Embryonic facial prominence (tissue), 1 donor: ENCODE data around the gene CACNA1C.

Source experiments
- DNase-seq: peaks from one replicate; pipeline ENCODE4 v3.0.0-alpha.2; 2016; ENCODE audit errors: extremely low spot score

CACNA1C gene

DNA sequence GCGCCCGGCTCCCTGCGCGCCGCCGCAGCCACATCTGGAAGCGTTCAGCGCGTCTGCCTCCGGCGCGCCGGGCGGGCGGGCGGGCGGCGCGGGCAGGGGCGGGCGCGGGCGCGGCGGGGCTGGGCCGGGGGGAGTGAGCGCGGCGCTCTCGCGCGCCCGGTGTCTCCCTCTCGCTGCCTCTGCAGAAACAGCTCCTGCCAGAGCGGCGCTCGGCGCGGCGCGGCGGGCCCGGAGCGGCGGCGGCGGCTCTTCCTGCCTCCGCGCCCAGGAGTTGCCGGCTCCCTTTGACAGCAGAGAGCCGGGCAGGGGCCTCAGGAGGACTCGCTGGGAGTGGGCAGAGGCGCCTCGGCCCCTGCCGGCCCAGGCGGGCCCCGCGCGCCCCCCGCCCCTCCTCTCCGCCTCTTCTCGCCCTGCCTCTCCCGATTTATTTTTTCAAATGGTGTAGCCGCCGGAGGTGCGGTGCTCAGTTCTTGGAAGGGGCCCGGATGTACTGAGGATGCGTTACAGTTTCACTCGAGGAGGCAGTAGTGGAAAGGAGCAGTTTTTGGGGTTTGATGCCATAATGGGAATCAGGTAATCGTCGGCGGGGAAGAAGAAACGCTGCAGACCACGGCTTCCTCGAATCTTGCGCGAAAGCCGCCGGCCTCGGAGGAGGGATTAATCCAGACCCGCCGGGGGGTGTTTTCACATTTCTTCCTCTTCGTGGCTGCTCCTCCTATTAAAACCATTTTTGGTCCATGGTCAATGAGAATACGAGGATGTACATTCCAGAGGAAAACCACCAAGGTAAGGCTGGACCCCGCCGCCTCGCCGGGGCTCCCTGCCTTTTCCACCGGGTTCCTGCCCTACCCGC, at the start of gene CACNA1C:
Gene CACNA1C (plus strand): TSS at position 162 of the 853 bp plus-strand sequence. CDS start 576 bp downstream, at position 738.
- DNase-seq, result peak; percentile 52

DNA sequence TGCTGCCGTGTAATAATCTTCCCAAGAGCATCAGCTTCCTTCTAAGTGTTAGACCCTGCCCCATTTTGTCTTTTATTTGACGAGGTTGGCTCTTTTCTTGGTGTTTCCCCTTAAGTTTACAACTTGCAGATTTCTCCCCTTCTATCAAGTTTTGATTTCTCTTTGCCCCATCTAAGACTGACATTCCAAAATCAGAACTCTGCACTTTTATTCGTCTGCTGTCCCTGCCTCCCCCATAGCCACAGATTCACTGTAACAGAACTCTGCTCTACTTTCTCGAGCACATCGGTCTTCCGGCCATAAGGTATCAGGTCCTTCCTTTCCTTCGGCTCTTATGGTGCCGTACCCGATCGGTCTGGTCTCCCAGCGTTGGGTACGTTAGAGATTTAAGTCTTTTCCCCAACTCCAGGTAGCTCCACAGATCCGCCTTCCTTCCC, 49.1 kb upstream of the CACNA1C start:
- DNase-seq, result peak; percentile 56

DNA sequence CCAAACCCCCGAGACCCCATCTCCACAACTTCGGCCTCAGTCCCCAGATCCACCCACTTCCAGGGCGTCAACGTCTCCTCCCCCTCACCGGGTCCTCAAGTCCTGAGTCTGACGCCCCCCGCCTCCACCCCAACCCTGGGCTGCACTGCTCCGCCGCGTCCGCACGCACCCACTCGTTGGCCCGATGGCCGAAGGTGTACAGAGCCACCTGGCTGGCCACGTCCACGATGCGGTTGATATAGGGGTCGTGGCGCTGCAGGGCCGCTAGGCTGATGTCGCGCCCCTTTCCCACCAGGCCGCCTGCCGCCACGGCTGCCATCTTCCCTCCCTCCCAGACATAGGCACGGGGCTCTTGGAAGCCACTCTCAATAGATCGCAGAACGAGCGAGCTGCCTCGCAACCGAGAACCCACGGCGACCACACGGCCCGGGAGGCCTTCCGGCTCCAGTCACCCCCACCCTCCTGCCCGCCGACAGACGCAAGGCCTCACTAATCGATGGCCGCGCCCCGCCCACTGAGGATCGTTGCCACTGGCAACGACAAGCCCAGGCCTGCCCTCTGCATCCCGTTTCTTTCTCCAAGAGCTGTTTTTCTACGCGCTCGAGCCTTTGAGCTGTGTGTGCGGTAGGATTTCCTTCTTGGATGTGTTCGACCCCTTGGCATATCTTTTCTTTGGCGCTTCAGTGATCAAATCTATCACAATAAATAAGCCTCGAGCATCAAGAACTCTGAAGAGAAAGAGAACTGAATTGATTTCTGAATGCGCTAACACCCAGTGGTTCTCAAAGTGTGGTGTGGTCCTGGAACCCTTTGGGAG, 48.5 kb upstream of the CACNA1C start, which contains the start of gene DCP1B:
Gene DCP1B (minus strand): TSS at position 345 of the 817 bp plus-strand sequence. CDS start 26 bp downstream, at position 319.
- peak; percentile 96 for DNase-seq

DNA sequence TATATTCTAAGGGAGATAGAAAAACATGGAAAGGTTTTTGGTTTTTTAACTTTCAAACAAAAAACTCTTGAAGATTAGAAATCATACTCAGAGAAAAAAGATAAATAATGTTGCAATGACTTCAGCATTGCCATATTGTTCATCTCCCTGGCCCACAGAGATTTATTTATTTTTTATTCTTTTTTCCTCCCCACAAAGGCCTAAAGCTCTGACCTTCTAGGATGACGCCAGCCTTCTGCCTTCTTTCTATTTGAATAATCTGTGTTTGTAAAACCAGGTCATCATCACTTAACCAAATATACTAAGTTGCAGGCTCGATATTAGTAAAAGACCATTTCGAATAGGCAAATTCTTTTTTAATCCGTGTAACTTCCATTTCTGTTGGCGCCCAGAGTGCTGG, 44.1 kb upstream of the CACNA1C start:
- DNase-seq, result no peak

DNA sequence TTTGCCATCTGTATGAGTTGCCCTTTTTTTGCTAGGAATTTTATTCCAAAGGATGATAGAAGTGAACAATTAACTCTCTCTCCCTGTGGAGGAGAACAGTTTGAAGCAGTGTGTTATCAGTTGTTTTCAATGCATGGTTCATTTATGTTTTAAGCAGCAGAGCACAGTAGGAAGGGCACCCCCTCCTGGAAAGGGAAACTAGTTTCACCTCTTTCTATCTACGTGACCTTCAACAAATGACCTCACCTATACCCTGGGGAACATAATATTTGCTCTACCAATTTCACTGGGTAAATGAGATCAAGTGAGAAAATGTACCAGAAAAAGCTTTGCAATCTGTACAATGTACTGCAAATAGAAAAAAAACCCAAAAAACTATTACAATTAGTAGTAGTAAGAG, 43.2 kb upstream of the CACNA1C start:
- no peak for DNase-seq

DNA sequence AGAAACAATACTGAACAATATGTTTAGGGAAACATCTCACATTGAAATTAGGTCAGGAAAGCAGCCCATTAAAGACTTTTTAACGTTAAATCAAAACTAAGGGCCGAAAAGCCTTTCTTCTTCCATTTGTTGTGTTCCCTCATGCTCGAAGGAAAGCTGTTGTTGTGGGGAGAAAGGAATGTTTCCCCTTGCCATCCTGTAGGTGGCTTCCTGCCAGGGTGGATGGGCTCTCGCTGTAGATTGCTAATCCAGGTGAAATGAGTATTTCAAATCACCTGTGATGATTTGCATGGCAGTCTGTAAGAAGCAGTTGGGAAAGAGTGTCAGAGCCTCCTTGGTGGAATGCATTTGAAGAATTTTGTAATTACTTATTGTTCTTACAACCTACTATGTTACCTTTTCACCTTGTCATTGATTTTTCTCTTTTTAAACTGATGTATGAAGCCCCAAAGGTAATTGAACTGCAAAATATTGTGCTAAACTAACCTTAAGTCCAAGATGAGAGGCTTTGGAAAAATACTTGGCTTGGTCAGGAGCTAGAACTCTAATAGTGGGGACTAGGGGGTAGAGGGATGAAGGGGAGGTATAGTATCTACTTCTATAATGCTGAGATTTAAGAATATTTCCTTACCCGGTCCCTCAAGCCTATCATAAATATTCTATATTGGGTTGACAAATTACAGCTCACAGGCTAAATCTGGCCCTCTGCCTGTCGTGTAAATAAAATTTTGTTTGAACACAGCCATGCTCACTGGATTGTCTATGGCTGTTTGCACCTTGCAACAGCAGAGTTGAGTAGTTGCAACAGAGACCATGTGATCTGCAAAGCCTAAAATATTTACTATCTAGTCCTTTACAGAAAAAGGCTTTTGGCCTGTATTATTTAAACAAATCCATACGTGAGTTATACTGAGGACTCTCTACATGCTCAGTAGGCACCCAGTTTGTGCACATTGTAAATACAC, 40.9 kb upstream of the CACNA1C start:
- DNase-seq, result no peak

DNA sequence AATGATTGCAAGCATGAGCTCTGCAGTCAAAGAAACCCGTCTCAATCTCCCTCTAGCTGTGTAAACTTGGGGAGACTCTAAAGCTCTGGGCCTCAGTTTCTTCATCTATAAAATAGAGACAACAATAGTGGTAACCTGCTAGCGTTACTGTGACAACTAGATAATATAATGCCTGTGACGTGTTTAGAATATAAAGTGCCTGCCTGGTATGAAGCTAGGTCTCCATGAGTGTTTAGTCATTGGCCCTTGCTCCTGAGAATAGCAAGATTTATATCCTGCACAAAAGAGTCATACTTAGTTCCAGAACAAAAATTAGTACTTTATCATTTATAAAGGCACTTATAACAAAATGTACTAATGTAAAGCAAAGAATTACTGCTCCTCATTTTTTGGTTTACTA, 39.7 kb upstream of the CACNA1C start:
- no peak for DNase-seq

DNA sequence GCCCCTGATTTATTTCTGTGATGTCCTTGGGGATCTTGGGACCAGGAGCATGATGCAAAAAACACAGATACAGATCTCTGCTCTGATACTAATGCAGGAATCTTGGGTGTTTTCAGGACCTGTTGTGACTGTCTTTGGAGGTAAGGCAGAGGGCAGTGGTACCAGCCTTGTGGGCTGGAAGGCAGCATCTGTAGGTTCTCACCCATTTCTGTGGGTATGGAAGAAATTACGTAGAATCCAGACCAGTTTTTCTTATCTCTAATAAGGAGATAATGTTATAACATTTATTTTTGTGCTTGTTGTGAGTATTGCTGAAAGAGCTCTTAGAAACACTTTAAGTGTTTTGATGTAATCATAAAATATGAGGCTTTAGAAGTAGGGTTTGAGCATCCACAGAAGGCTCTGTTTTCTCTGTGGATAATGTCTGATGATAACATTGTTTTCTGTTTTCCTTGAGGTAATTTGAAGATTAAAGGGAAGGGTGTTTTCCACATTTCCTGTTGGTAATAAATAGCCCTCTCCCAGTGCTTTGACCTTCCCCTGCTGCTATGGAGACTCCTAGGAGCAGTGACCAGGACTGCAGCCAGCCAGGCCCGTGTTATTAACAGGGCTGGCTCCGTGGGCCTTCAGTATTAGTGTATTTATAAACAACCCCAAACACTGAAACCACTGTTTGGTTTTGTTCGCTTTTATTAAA, 39.1 kb upstream of the CACNA1C start:
- no peak for DNase-seq

DNA sequence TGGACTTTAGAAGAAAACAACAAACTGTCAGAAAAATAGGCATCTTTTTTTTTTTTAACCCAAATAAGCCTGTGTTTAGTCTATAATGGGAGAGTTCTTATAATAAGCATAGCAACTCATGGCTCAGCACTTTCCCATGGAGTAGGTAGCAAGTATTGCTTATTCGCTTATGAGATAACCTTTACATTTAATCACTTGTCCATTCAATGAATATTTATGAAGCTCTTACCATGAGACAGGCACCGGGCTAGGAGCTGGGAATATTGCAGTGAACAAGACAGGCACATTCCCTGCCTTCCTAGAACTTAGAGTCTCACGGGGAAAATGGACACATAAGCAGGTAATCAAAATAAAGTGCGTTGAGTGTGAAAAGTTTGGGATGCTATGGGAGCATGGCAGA, 38.6 kb upstream of the CACNA1C start:
- DNase-seq, result no peak

DNA sequence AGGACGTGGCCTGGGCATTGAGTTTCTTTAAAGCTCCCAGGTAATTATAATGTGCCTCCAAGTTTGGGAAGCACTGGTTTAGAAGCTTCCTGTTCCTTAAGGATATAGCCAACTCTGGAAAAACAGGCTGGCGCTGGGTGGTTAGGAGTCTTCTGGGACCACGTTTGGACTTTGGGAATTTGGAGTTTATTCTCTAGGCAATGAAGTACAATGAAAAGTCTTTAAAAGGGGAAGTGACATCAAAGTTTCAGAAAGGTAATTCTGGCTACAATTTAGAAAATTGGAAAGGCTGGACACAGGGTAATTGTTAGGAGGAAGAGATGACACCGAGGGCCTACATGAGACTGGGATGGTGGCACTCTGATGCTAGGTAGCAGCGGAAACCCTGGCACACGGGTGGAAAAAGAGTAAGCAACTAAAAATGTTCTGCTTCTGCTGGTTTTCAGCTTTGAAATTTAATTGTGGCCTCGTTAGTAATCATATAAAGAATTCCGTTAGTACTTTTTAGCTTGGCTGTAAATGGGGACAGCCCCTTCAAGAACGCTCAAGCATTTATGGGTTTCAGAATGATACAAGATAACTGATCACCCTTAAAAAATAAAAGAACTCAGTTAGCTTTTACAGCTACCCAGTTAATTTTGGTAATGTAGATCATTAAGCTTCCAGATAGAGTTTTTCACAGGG, 35.8 kb upstream of the CACNA1C start:
- no peak for DNase-seq

DNA sequence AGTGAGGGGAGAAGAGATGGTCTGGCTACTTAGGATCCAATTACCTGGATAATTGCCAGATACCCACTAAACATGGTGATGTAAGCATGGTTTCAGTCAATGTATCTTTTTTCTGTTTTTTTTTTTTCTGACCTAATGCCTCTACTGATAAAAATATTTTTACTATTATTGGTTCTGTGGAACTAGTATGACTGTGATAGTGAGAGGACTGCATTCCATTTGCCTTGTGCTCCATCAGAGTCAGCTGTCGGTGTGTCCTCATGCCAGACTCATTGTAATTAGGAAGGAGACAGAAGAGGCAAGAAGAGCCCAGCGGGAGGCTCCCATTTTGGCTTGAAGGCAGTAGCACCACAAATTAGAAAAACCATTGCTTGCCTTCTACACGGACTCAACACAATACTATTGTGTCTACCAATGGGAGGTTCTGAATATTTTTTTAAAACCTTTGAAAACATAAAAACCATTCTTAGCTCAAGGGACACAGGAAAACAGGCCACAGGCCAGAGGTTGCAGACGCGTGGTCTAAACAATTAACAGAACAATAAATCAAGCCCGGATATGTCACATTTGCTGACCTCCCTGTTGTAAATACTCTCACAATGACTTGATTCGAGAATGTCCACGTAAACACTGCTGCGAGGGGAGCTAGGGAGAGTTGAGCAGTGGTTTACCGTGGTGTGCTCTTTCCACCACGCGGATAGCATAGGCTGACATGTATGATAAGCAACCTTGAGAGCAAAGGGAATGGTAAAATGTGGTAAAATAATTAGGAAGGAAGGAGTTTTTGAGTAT, 35.0 kb upstream of the CACNA1C start:
- DNase-seq, result no peak

DNA sequence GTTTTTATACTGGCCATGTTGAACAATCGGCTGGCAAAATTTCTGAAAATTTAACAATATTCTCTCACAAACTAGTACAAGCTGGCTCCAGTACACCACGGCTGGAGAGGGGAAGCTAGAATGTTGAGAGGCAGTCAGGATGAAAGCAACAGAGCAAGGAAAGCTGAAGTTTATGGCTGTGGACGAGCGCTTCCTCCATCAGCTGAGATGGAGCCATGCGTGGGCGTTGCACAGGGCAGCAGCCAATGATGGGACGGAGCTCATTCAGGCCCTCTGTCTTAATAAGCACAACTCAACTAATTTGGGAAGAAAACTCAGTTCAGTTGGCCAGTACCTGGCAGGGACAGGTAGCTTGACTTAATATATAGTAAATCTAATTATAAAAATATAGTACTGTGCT, 34.4 kb upstream of the CACNA1C start:
- no peak for DNase-seq

DNA sequence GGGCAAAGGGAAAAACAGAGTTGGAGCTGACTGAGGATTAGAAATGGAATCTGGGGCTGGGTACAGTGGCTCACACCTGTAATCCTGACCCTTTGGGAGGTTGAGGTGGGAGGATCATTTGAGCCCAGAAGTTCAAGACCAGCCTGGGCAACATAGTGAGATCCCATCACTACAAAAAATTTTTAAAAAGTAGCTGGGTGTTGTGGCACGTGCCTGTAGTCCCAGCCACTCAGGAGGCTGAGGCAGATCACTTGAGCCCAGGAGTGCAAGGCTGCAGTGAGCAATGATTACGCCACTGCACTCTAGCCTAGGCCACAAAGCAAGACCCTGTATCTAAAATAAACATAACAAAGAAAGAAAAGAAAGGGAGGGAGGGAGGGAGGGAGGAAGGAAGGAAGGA, 33.7 kb upstream of the CACNA1C start:
- DNase-seq, result no peak

DNA sequence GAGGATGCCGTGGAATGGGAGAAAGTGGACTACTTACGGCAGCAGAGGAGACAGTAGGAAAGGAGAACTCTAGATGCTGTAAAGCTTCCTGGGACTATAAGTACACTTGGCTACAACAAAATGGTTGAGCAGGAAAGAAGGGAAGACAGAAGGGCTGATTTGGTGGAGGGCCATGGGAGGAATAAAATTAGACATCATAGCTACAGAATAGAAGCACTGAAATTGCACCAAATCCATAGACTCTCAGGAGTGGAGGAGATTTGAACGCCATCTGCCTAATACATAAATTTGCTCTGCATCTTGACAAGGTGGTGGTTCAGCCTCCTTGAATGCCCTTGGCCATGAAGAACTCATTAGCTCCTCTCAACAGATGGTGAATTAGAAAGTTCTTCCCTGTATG, 32.3 kb upstream of the CACNA1C start:
- no peak for DNase-seq

DNA sequence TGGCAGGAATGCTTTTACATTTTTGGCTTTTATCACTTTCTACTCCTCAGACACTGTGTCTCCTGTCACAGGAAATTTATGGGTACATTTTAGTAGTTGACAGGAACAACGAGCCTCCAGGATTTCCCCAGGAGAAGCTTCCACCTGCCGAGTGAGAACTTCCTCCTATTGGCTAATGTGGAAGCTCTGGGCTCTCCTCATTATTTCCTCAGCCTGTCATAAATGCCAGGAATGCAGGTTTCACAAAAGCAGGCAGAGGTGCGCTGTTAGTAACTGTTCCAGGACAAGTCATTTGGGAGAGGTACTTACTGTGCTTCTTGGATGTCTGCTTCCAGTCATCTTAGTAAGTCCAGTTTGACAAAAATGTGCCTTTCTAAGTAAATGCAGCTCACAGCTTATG, 29.4 kb upstream of the CACNA1C start:
- no peak for DNase-seq

DNA sequence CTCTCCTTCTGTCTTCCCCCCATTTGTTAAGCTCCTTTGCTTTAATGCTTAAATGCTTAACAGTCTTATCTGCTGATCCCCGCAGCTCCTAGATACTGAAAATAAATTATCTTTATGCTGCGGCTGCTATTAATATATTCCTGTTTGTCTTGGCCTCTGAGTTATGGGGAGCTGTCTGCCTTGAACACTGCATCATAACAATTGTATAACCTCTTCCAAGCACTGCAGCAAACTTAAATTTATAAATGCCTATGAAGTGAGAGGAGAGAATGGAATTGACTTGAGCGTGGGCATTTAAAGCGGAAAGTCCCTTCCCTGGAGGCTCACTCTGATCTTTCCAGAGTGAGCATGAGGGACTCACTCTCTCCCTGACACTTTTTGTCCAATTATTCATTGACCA, 25.4 kb upstream of the CACNA1C start:
- DNase-seq, result no peak

DNA sequence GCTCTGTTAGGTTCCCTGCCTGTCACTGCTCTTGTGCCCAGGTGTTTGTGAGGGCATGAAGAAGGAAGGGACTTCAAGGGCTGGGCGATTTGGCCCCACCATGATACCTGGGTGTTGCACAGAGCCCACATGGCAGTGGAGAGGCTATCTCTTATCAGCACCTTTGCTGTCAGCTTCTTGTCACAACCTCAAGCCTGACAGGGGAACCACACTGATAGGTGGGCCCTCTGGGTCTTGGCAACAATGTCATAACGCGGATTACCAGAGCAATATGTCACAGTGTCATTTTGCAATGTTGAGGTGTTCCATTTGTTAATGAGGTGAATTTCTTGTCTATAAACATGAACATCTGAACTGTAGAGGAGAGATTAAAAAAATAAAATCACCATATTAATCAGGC, 22.9 kb upstream of the CACNA1C start:
- DNase-seq, result no peak

DNA sequence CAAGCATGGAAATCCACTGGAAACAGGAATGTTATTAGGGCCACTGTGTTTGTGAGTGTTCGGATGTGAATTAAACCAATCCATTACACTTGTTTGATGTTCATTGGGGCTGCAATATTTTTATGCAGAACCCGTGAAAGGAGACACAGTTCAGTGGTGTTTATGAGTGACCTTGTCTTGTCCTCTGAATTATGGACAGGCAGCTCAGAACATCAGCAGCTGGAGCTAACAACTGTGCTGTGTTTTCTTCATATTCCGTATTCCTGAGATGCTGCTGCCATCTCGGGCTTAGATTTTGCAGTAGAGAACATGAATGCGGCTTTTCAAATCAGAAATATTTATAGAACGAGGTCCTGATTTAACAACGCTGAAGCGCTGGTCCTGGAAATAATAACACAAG, 20.3 kb upstream of the CACNA1C start:
- no peak for DNase-seq

DNA sequence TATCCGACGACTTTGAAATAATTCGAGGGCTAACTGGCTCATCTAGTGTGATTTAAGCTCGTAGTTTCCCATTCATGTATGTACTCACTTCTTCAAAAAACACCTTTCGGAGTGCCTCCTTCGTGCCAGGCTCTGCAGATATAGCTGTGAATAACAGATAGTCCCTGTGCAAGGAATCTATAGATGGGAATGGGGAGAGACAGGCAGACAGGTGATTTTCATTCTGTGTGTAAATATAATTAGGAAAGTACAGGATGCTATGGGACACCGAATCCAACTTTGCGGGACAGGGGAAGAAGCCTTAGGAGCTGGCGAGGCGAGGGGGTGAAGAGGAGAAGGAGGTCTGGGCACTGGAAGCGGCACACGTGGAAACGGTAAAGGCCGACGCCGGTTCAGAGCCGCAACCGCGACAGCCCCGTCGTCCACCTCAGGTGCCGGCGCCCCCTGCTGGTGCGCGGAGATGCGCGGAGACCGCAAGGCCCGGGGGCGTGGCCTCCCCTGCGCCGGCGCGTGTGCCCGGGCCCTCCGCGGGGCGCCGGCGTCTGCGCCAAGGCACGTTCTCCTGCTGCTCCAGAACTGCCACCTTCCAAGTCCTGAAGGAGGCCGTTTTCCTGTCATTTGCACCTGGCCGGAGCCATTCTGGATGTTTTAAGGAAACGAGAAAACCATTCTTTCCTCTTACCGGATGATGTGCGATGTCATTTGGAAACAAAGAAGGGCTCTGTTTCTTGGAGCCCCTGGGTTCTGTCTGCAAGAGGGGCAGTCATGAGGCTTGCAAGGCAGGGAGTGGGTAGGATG, 18.0 kb upstream of the CACNA1C start:
- DNase-seq, result peak; percentile 67
